B cell (primary cell): Measurements from ENCODE around the gene LATS2. TPM values are rescaled to one million over a fixed set of nuclear protein-coding genes. Genes with fewer than 3 reads are reported as not detected.

ENCODE experiments used
- ATAC-seq: fragments of 200-7000 bp; cut with Tn5 transposase; one replicate; pipeline ENCODE4 v1.10.0; 2021; ENCODE audit warnings: low read depth, mild to moderate bottlenecking, moderate number of reproducible peaks, moderate library complexity
- CTCF ChIA-PET: fragments of 350-600 bp; sonication (Branson Sonifier 250); formaldehyde crosslinking; loops from one replicate; lab custom pipeline; 2021; ENCODE audit warnings: antibody characterized with exemption, inconsistent platforms; lab: Charles Lee
- POLR2A ChIA-PET: fragments of 350-600 bp; sonication (Branson Sonifier 250); formaldehyde crosslinking; loops from one replicate; lab custom pipeline; 2021; ENCODE audit warnings: antibody characterized with exemption; lab: Charles Lee
- DNase-seq: peaks from one replicate; pipeline ENCODE4 v3.0.0; 2013
- H2AFZ ChIP-seq: 2 replicates; pipeline ENCODE4 v1.6.1; 2012; ENCODE audit warnings: mild to moderate bottlenecking, low read depth, low read length; ENCODE audit not compliant: insufficient read depth, poor library complexity, severe bottlenecking
- H3K27ac ChIP-seq, 2 donors: 1 replicate in 1 of 2; 2 replicates in 1 of 2; pipeline ENCODE4 v1.5.1; 2012 to 2013; ENCODE audit warnings: low read length in 2 of 2, mild to moderate bottlenecking in 2 of 2, moderate library complexity in 1 of 2
- H3K27me3 ChIP-seq, 4 experiments: fragments of 200-600 bp in 1 of 4; sonication (generic) in 1 of 4; replicated peaks in 1 of 4; 1 replicate in 2 of 4; 2 replicates in 2 of 4; pipeline versions ENCODE4 v1.6.1 to v1.7.0; 2013 to 2016; ENCODE audit warnings: low read length in 3 of 4, mild to moderate bottlenecking in 2 of 4, mixed read lengths in 1 of 4, moderate library complexity in 1 of 4; ENCODE audit not compliant: insufficient read depth in 4 of 4, control insufficient read depth in 3 of 4; ENCODE audit errors: control extremely low read depth in 1 of 4
- H3K36me3 ChIP-seq, 2 experiments: replicated peaks in 1 of 2; 1 replicate in 1 of 2; 2 replicates in 1 of 2; pipeline versions ENCODE4 v1.6.1 to v1.7.1; 2013; ENCODE audit warnings: low read length in 1 of 2; ENCODE audit not compliant: insufficient read depth in 2 of 2, control insufficient read depth in 1 of 2; ENCODE audit errors: control extremely low read depth in 1 of 2, extremely low read depth in 1 of 2
- H3K4me1 ChIP-seq, 2 donors: fragments of 200-600 bp in 1 of 2; sonication (generic) in 1 of 2; 1 replicate in 1 of 2; 2 replicates in 1 of 2; pipeline versions ENCODE4 v1.5.1 to v1.6.1; 2013 to 2017; ENCODE audit warnings: low read length in 2 of 2; ENCODE audit not compliant: control insufficient read depth in 2 of 2, insufficient read depth in 2 of 2
- H3K4me2 ChIP-seq: replicated peaks from 2 replicates; pipeline ENCODE3; 2012; ENCODE audit warnings: mild to moderate bottlenecking, low read depth, low read length; ENCODE audit not compliant: poor library complexity, severe bottlenecking
- H3K4me3 ChIP-seq, 5 experiments: fragments of 200-600 bp in 1 of 5; sonication (generic) in 1 of 5; 1 replicate in 3 of 5; 2 replicates in 2 of 5; pipeline versions ENCODE4 v1.5.1 to v1.7.0; 2011 to 2016; ENCODE audit warnings: low read length in 4 of 5, mild to moderate bottlenecking in 4 of 5, low read depth in 2 of 5, control low read depth in 1 of 5, moderate library complexity in 1 of 5; ENCODE audit not compliant: insufficient read depth in 1 of 5; ENCODE audit errors: control extremely low read depth in 1 of 5, extremely low read depth in 1 of 5
- H3K79me2 ChIP-seq: fragments of 200-600 bp; sonication (generic); one replicate; pipeline ENCODE4 v1.6.0; 2016; ENCODE audit warnings: low read length; ENCODE audit not compliant: control insufficient read depth, insufficient read depth
- H3K9ac ChIP-seq: fragments of 200-600 bp; sonication (generic); 2 replicates; pipeline ENCODE4 v1.6.1; 2017; ENCODE audit warnings: mild to moderate bottlenecking, low read length, moderate library complexity
- H3K9me3 ChIP-seq, 3 donors: one replicate each; pipeline versions ENCODE4 v1.6.1 to v1.7.1; 2013; ENCODE audit warnings: low read length in 2 of 3; ENCODE audit not compliant: control insufficient read depth in 2 of 3, insufficient read depth in 1 of 3; ENCODE audit errors: control extremely low read depth in 1 of 3
- H4K20me1 ChIP-seq: 2 replicates; pipeline ENCODE4 v1.6.0; 2012; ENCODE audit warnings: mild to moderate bottlenecking, low read length; ENCODE audit not compliant: insufficient read depth, control insufficient read depth, poor library complexity, severe bottlenecking
- H3K27ac Mint-ChIP-seq: one replicate; pipeline ENCODE4 v1.8.0; 2021; ENCODE audit warnings: mixed read lengths
- H3K27me3 Mint-ChIP-seq: one replicate; pipeline ENCODE4 v1.8.0; 2021; ENCODE audit warnings: mixed read lengths
- H3K4me1 Mint-ChIP-seq: one replicate; pipeline ENCODE4 v1.8.0; 2021; ENCODE audit warnings: mixed read lengths
- H3K4me3 Mint-ChIP-seq: one replicate; pipeline ENCODE4 v1.8.0; 2021; ENCODE audit warnings: mixed read lengths
- H3K9me3 Mint-ChIP-seq: one replicate; pipeline ENCODE4 v1.8.0; 2022; ENCODE audit warnings: mixed read lengths; ENCODE audit not compliant: insufficient read depth
- EZH2 ChIP-seq: IDR thresholded peaks from 2 replicates; pipeline ENCODE4 v1.6.1; 2012; ENCODE audit warnings: borderline replicate concordance, low read depth, mild to moderate bottlenecking, moderate library complexity, low read length; ENCODE audit not compliant: insufficient read depth, poor library complexity, severe bottlenecking
- WGBS: methylation state at CpG from one replicate; pipeline ENCODE4 v1.1.5; 2013; ENCODE audit warnings: missing lambda C conversion rate; ENCODE audit not compliant: insufficient coverage; 5-methylcytosine and 5-hydroxymethylcytosine counted together
- intact Hi-C: fragments of 100-400 bp; cut with micrococcal nuclease; formaldehyde crosslinking; loops from one replicate; pipeline ENCODE4 v1.10.0; 2022
- polyA plus RNA-seq: library from polyadenylated mRNA; depleted of rRNA; stranded (reverse); fragments of >200 nt; gene quantifications from 2 replicates; pipeline ENCODE4 v1.2.3, GENCODE V29; 2012
- total RNA-seq, 2 donors: library from RNA; stranded (reverse); fragments of 120-200 nt in 1 of 2; gene quantifications; 1 replicate in 1 of 2; 2 replicates in 1 of 2; pipeline versions ENCODE4 v1.2.3 to v1.2.4, GENCODE V29; 2013 to 2022
- TF ChIP-seq, protein P1 (sequence below): fragments of 200-600 bp; IDR thresholded peaks from one replicate; pipeline ENCODE4 v1.8.0; 2022; ENCODE audit warnings: antibody characterized with exemption, mild to moderate bottlenecking

LATS2 gene
- total and polyA plus RNA-seq, 2 donors (not counting 1 experiment from before 2014, with no cell fraction given) = 1.9 to 2.7 TPM

DNA sequence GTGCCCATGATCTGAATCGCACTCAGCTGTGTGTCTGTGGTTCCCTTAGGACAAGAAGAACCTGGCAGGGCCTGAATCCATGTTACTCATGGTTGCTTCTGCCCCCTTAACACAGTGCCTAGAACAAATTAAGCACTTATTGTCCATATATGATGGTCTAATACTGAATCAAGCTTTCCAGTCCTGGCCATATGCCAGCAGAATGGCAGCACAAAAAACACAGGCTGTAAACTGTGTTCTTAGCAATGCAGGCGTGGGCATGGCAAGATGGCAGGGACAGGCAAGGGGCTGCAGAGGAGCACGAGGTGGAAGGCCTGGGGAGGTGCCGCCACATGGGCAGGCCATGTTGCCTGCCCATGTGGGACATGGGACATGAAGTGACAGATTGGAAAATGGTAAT, 68.2 kb downstream of the LATS2 start:
- Mint-ChIP-seq H3K27me3 (no peaks in the 10 kb centered on the region), H3K9me3 (no peaks in the 10 kb centered on the region), H3K4me3 (no peak overlapping the region), H3K27ac (no peak overlapping the region), H3K4me1 (no peaks in the 10 kb centered on the region)
- Histone ChIP-seq H3K9ac (no peak overlapping the region), H3K36me3 (no peaks in the 10 kb centered on the region), H3K4me3 (no peak overlapping the region), H3K4me2 (no peak overlapping the region), H3K4me1 (no peaks in the 10 kb centered on the region), H3K9me3 (peaks cover 0 to 11% (median 0%) of the 10 kb centered on the region in 3 donors), H3K79me2 (no peaks in the 10 kb centered on the region), H3K27ac (no peak overlapping the region), H2AFZ (no peak overlapping the region), H4K20me1 (no peaks in the 10 kb centered on the region), H3K27me3 (no peaks in the 10 kb centered on the region)
- WGBS = 97% methylated on average over 4 of the region's 4 CpGs
- DNase-seq (no peak), ATAC-seq (no peak)
- intact Hi-C loops = no loop called here
- ChIA-PET POLR2A (no interaction called here), CTCF (no interaction called here)
- no peak for TF ChIP-seq EZH2
- TF ChIP-seq, protein P1, sequence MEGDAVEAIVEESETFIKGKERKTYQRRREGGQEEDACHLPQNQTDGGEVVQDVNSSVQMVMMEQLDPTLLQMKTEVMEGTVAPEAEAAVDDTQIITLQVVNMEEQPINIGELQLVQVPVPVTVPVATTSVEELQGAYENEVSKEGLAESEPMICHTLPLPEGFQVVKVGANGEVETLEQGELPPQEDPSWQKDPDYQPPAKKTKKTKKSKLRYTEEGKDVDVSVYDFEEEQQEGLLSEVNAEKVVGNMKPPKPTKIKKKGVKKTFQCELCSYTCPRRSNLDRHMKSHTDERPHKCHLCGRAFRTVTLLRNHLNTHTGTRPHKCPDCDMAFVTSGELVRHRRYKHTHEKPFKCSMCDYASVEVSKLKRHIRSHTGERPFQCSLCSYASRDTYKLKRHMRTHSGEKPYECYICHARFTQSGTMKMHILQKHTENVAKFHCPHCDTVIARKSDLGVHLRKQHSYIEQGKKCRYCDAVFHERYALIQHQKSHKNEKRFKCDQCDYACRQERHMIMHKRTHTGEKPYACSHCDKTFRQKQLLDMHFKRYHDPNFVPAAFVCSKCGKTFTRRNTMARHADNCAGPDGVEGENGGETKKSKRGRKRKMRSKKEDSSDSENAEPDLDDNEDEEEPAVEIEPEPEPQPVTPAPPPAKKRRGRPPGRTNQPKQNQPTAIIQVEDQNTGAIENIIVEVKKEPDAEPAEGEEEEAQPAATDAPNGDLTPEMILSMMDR = no peak

DNA sequence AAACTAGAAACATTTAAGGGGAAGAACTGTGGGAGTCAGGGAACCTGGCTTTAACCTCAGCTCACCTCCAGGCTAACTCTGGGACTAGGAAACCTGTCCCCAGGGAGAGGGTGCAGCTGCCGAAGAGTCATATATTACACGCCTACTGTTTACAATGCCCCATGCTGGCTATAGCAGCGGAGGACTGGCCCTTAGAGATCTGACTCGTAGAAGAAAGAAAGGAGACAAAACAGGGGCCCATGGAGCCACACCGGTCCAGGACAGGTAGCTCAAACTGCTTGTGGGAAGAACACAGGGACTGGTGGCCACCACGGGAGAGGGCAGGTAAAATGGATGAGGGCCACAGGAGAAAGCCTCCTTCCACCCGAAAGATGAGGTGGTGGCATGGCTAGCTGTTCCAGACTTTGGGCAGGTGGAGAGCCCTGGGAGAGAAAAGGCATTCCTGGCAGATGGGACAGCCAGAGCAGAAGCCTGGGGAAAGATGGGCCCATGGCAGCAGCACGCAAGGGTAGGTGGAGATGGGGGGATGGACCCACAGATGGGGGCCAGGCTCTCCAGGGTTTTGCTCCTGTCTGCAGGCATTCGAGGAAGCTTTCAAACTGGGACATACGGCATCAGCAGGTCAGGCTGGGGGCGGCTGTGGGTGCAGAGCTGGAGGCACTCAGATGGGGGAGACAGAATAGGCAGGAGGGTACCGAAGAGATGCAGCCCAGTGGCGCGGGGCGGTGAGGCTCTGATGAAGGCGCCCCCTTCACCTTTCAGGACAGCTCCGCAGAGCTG, 69.5 kb downstream of the LATS2 start:
- ChIA-PET POLR2A (no interaction called here), CTCF (no interaction called here)
- H3K27ac ChIP-seq = no peak overlapping the region
- H2AFZ ChIP-seq = no peak overlapping the region
- H3K79me2 ChIP-seq = no peaks in the 10 kb centered on the region
- Mint-ChIP-seq H3K4me1 (no peaks in the 10 kb centered on the region), H3K4me3 (no peak overlapping the region), H3K27ac (no peak overlapping the region), H3K27me3 (no peaks in the 10 kb centered on the region), H3K9me3 (no peaks in the 10 kb centered on the region)
- no peak overlapping the region for H3K4me3 ChIP-seq
- no peaks in the 10 kb centered on the region for H3K36me3 ChIP-seq
- intact Hi-C loops = no loop called here
- peaks cover 0 to 14% (median 0%) of the 10 kb centered on the region in 3 donors for H3K9me3 ChIP-seq
- DNase-seq = no peak
- H4K20me1 ChIP-seq = no peaks in the 10 kb centered on the region
- TF ChIP-seq, protein P1 = no peak
- TF ChIP-seq EZH2 = no peak
- ATAC-seq = no peak
- H3K27me3 ChIP-seq = no peaks in the 10 kb centered on the region
- WGBS = 97% methylated on average over 16 of the region's 17 CpGs
- H3K9ac ChIP-seq = no peak overlapping the region
- no peaks in the 10 kb centered on the region for H3K4me1 ChIP-seq
- no peak overlapping the region for H3K4me2 ChIP-seq
